ENCODE data around the gene LRRC74B.
A peak's percentile ranks its signal among the peaks of the same experiment; 100 is the strongest.

Gene LRRC74B

GRCh38 chr22:21098099-21098671, 52.4 kb downstream of the LRRC74B start:
- peak; percentile 0 for TF ChIP-seq CTCF (IDR thresholded peaks at IDR 0.05; ENCODE audit: insufficient read depth, low read depth, low read length, missing control alignments)

GRCh38 chr22:21099578-21099977, 53.8 kb downstream of the LRRC74B start:
- DNase-seq (ENCODE audit: low read depth): no peak
- no peak for TF ChIP-seq CTCF (IDR thresholded peaks at IDR 0.05; ENCODE audit: insufficient read depth, low read depth, low read length, missing control alignments)
- H3K4me3 ChIP-seq (ENCODE audit: low read length): no peak overlapping the region

More at GRCh38 chr22:21098099-21098671, 52.4 kb downstream of the LRRC74B start:
- no peak for DNase-seq (ENCODE audit: low read depth)
- H3K4me3 ChIP-seq (ENCODE audit: low read length): no peak overlapping the region

- TF ChIP-seq CTCF (IDR thresholded peaks at IDR 0.05; ENCODE audit: insufficient read depth, low read depth, low read length, missing control alignments): no peak
- no peak for DNase-seq (ENCODE audit: low read depth)
- no peak overlapping the region for H3K4me3 ChIP-seq (ENCODE audit: low read length)
These were observed 54.6 kb downstream of the LRRC74B start for GRCh38 chr22:21100149-21101032.

GRCh38 chr22:21101877-21102638, 56.3 kb downstream of the LRRC74B start:
- TF ChIP-seq CTCF (IDR thresholded peaks at IDR 0.05; ENCODE audit: insufficient read depth, low read depth, low read length, missing control alignments): no peak
- no peak for DNase-seq (ENCODE audit: low read depth)
- no peak overlapping the region for H3K4me3 ChIP-seq (ENCODE audit: low read length)

- peak; percentile 64 for TF ChIP-seq CTCF (IDR thresholded peaks at IDR 0.05; ENCODE audit: insufficient read depth, low read depth, low read length, missing control alignments)
- no peak overlapping the region for H3K4me3 ChIP-seq (ENCODE audit: low read length)
- peak; percentile 61 for DNase-seq (ENCODE audit: low read depth)
These were observed 57.0 kb downstream of the LRRC74B start for GRCh38 chr22:21102659-21103267.

GRCh38 chr22:21103633-21104032, 57.9 kb downstream of the LRRC74B start:
- no peak for DNase-seq (ENCODE audit: low read depth)
- no peak overlapping the region for H3K4me3 ChIP-seq (ENCODE audit: low read length)
- TF ChIP-seq CTCF (IDR thresholded peaks at IDR 0.05; ENCODE audit: insufficient read depth, low read depth, low read length, missing control alignments): no peak

Measured in epithelial cell of esophagus (primary cell).